B cell (primary cell): Measurements from ENCODE around the gene PSMG3. TPM values are rescaled to one million over a fixed set of nuclear protein-coding genes. Genes with fewer than 3 reads are reported as not detected.

ENCODE experiments used
- ATAC-seq: fragments of 200-7000 bp; cut with Tn5 transposase; one replicate; pipeline ENCODE4 v1.10.0; 2021; ENCODE audit warnings: low read depth, mild to moderate bottlenecking, moderate number of reproducible peaks, moderate library complexity
- CTCF ChIA-PET: fragments of 350-600 bp; sonication (Branson Sonifier 250); formaldehyde crosslinking; loops from one replicate; lab custom pipeline; 2021; ENCODE audit warnings: antibody characterized with exemption, inconsistent platforms; lab: Charles Lee
- POLR2A ChIA-PET: fragments of 350-600 bp; sonication (Branson Sonifier 250); formaldehyde crosslinking; loops from one replicate; lab custom pipeline; 2021; ENCODE audit warnings: antibody characterized with exemption; lab: Charles Lee
- DNase-seq: peaks from one replicate; pipeline ENCODE4 v3.0.0; 2013
- H2AFZ ChIP-seq: 2 replicates; pipeline ENCODE4 v1.6.1; 2012; ENCODE audit warnings: mild to moderate bottlenecking, low read depth, low read length; ENCODE audit not compliant: insufficient read depth, poor library complexity, severe bottlenecking
- H3K27ac ChIP-seq, 2 donors: 1 replicate in 1 of 2; 2 replicates in 1 of 2; pipeline ENCODE4 v1.5.1; 2012 to 2013; ENCODE audit warnings: low read length in 2 of 2, mild to moderate bottlenecking in 2 of 2, moderate library complexity in 1 of 2
- H3K27me3 ChIP-seq, 4 experiments: fragments of 200-600 bp in 1 of 4; sonication (generic) in 1 of 4; replicated peaks in 1 of 4; 1 replicate in 2 of 4; 2 replicates in 2 of 4; pipeline versions ENCODE4 v1.6.1 to v1.7.0; 2013 to 2016; ENCODE audit warnings: low read length in 3 of 4, mild to moderate bottlenecking in 2 of 4, mixed read lengths in 1 of 4, moderate library complexity in 1 of 4; ENCODE audit not compliant: insufficient read depth in 4 of 4, control insufficient read depth in 3 of 4; ENCODE audit errors: control extremely low read depth in 1 of 4
- H3K36me3 ChIP-seq, 2 experiments: replicated peaks in 1 of 2; 1 replicate in 1 of 2; 2 replicates in 1 of 2; pipeline versions ENCODE4 v1.6.1 to v1.7.1; 2013; ENCODE audit warnings: low read length in 1 of 2; ENCODE audit not compliant: insufficient read depth in 2 of 2, control insufficient read depth in 1 of 2; ENCODE audit errors: control extremely low read depth in 1 of 2, extremely low read depth in 1 of 2
- H3K4me1 ChIP-seq, 2 donors: fragments of 200-600 bp in 1 of 2; sonication (generic) in 1 of 2; 1 replicate in 1 of 2; 2 replicates in 1 of 2; pipeline versions ENCODE4 v1.5.1 to v1.6.1; 2013 to 2017; ENCODE audit warnings: low read length in 2 of 2; ENCODE audit not compliant: control insufficient read depth in 2 of 2, insufficient read depth in 2 of 2
- H3K4me2 ChIP-seq: replicated peaks from 2 replicates; pipeline ENCODE3; 2012; ENCODE audit warnings: mild to moderate bottlenecking, low read depth, low read length; ENCODE audit not compliant: poor library complexity, severe bottlenecking
- H3K4me3 ChIP-seq, 5 experiments: fragments of 200-600 bp in 1 of 5; sonication (generic) in 1 of 5; 1 replicate in 3 of 5; 2 replicates in 2 of 5; pipeline versions ENCODE4 v1.5.1 to v1.7.0; 2011 to 2016; ENCODE audit warnings: low read length in 4 of 5, mild to moderate bottlenecking in 4 of 5, low read depth in 2 of 5, control low read depth in 1 of 5, moderate library complexity in 1 of 5; ENCODE audit not compliant: insufficient read depth in 1 of 5; ENCODE audit errors: control extremely low read depth in 1 of 5, extremely low read depth in 1 of 5
- H3K79me2 ChIP-seq: fragments of 200-600 bp; sonication (generic); one replicate; pipeline ENCODE4 v1.6.0; 2016; ENCODE audit warnings: low read length; ENCODE audit not compliant: control insufficient read depth, insufficient read depth
- H3K9ac ChIP-seq: fragments of 200-600 bp; sonication (generic); 2 replicates; pipeline ENCODE4 v1.6.1; 2017; ENCODE audit warnings: mild to moderate bottlenecking, low read length, moderate library complexity
- H3K9me3 ChIP-seq, 3 donors: one replicate each; pipeline versions ENCODE4 v1.6.1 to v1.7.1; 2013; ENCODE audit warnings: low read length in 2 of 3; ENCODE audit not compliant: control insufficient read depth in 2 of 3, insufficient read depth in 1 of 3; ENCODE audit errors: control extremely low read depth in 1 of 3
- H4K20me1 ChIP-seq: 2 replicates; pipeline ENCODE4 v1.6.0; 2012; ENCODE audit warnings: mild to moderate bottlenecking, low read length; ENCODE audit not compliant: insufficient read depth, control insufficient read depth, poor library complexity, severe bottlenecking
- H3K27ac Mint-ChIP-seq: one replicate; pipeline ENCODE4 v1.8.0; 2021; ENCODE audit warnings: mixed read lengths
- H3K27me3 Mint-ChIP-seq: one replicate; pipeline ENCODE4 v1.8.0; 2021; ENCODE audit warnings: mixed read lengths
- H3K4me1 Mint-ChIP-seq: one replicate; pipeline ENCODE4 v1.8.0; 2021; ENCODE audit warnings: mixed read lengths
- H3K4me3 Mint-ChIP-seq: one replicate; pipeline ENCODE4 v1.8.0; 2021; ENCODE audit warnings: mixed read lengths
- H3K9me3 Mint-ChIP-seq: one replicate; pipeline ENCODE4 v1.8.0; 2022; ENCODE audit warnings: mixed read lengths; ENCODE audit not compliant: insufficient read depth
- CTCF ChIP-seq: fragments of 200-600 bp; IDR thresholded peaks from one replicate; pipeline ENCODE4 v1.8.0; 2022; ENCODE audit warnings: antibody characterized with exemption, mild to moderate bottlenecking
- EZH2 ChIP-seq: IDR thresholded peaks from 2 replicates; pipeline ENCODE4 v1.6.1; 2012; ENCODE audit warnings: borderline replicate concordance, low read depth, mild to moderate bottlenecking, moderate library complexity, low read length; ENCODE audit not compliant: insufficient read depth, poor library complexity, severe bottlenecking
- WGBS: methylation state at CpG from one replicate; pipeline ENCODE4 v1.1.5; 2013; ENCODE audit warnings: missing lambda C conversion rate; ENCODE audit not compliant: insufficient coverage; 5-methylcytosine and 5-hydroxymethylcytosine counted together
- intact Hi-C: fragments of 100-400 bp; cut with micrococcal nuclease; formaldehyde crosslinking; loops from one replicate; pipeline ENCODE4 v1.10.0; 2022
- polyA plus RNA-seq: library from polyadenylated mRNA; depleted of rRNA; stranded (reverse); fragments of >200 nt; gene quantifications from 2 replicates; pipeline ENCODE4 v1.2.3, GENCODE V29; 2012
- total RNA-seq, 2 donors: library from RNA; stranded (reverse); fragments of 120-200 nt in 1 of 2; gene quantifications; 1 replicate in 1 of 2; 2 replicates in 1 of 2; pipeline versions ENCODE4 v1.2.3 to v1.2.4, GENCODE V29; 2013 to 2022

PSMG3 gene
- total and polyA plus RNA-seq, 2 donors (not counting 1 experiment from before 2014, with no cell fraction given) = 27.4 to 75.7 TPM

- Histone ChIP-seq H3K36me3 (no peaks in the 10 kb centered on the region), H3K9ac (no peak overlapping the region), H3K27me3 (no peaks in the 10 kb centered on the region), H3K9me3 (no peaks in the 10 kb centered on the region), H4K20me1 (no peaks in the 10 kb centered on the region), H3K27ac (no peak overlapping the region), H3K79me2 (no peaks in the 10 kb centered on the region), H3K4me1 (peaks cover 0 to 7% of the 10 kb centered on the region in 2 donors), H3K4me2 (no peak overlapping the region), H3K4me3 (no peak overlapping the region), H2AFZ (no peak overlapping the region)
- ATAC-seq = no peak
- ChIA-PET POLR2A (no interaction called here), CTCF (no interaction called here)
- WGBS = 93% methylated on average over 32 of the region's 32 CpGs
- Mint-ChIP-seq H3K27me3 (peaks cover 4% of the 10 kb centered on the region), H3K9me3 (no peaks in the 10 kb centered on the region), H3K27ac (no peak overlapping the region), H3K4me3 (no peak overlapping the region), H3K4me1 (peaks cover 3% of the 10 kb centered on the region)
- intact Hi-C loops = no loop called here
- no peak for TF ChIP-seq EZH2
- no peak for TF ChIP-seq CTCF
- DNase-seq = no peak
Observed at GRCh38 chr7:1558841-1559625, 10.8 kb downstream of the PSMG3 start.

GRCh38 chr7:1558181-1558811 lies 11.5 kb downstream of the PSMG3 start:
- H3K4me1 ChIP-seq = peaks cover 0 to 7% of the 10 kb centered on the region in 2 donors
- H3K27ac ChIP-seq = no peak overlapping the region
- DNase-seq = no peak
- no peaks in the 10 kb centered on the region for H3K9me3 ChIP-seq
- Mint-ChIP-seq H3K4me1 (peaks cover 3% of the 10 kb centered on the region), H3K27ac (no peak overlapping the region), H3K9me3 (no peaks in the 10 kb centered on the region), H3K4me3 (no peak overlapping the region), H3K27me3 (peaks cover 4% of the 10 kb centered on the region)
- no peak for ATAC-seq
- no peaks in the 10 kb centered on the region for H3K36me3 ChIP-seq
- H3K79me2 ChIP-seq = no peaks in the 10 kb centered on the region
- ChIA-PET POLR2A (no interaction called here), CTCF (no interaction called here)
- no peak overlapping the region for H3K9ac ChIP-seq
- H3K27me3 ChIP-seq = no peaks in the 10 kb centered on the region
- no peaks in the 10 kb centered on the region for H4K20me1 ChIP-seq
- no peak overlapping the region for H3K4me3 ChIP-seq
- TF ChIP-seq EZH2 (no peak), CTCF (no peak)
- no peak overlapping the region for H3K4me2 ChIP-seq
- H2AFZ ChIP-seq = no peak overlapping the region
- intact Hi-C loops = no loop called here
- WGBS = 79% methylated on average over 24 of the region's 24 CpGs
